ENCODE results near the gene FGF2.

- no peak for TF ChIP-seq CTCF (IDR thresholded peaks at IDR 0.05)
- no peak for TF ChIP-seq POLR2A (IDR thresholded peaks at IDR 0.05)
Measured at GRCh38 chr4:122847931-122848330, 21.3 kb downstream of the FGF2 start.

All from esophagus squamous epithelium (tissue), 4 donors.